A549 (cell line): Measurements from ENCODE around the gene LMO1. TPM values are rescaled to one million over a fixed set of nuclear protein-coding genes. Genes with fewer than 3 reads are reported as not detected.

Experiments
- ATAC-seq, 2 experiments: fragments of 200-7000 bp in 1 of 2; fragments of >200 bp in 1 of 2; cut with Nextera tagmentation in 1 of 2; cut with Tn5 transposase in 1 of 2; 3 replicates each; pipeline versions ENCODE4 v1.8.0 to v1.9.1; 2018 to 2020; ENCODE audit warnings: mild to moderate bottlenecking in 1 of 2, moderate library complexity in 1 of 2
- CTCF ChIA-PET: fragments of 300-600 bp; sonication (Branson Sonifier 250); formaldehyde crosslinking; extraction: SDS; loops from one replicate; lab custom pipeline; 2021; ENCODE audit warnings: antibody characterized with exemption, inconsistent platforms; lab: Yijun Ruan, JAX
- POLR2A ChIA-PET: fragments of 350-600 bp; formaldehyde crosslinking; extraction: SDS; loops from one replicate; lab custom pipeline; 2021; ENCODE audit warnings: antibody characterized with exemption, inconsistent platforms; lab: Yijun Ruan, JAX
- DNase-seq, 2 experiments: peaks; one replicate each; pipeline versions ENCODE4 v3.0.0 to v3.0.0-alpha.2; 2011 to 2016; ENCODE audit warnings: low read depth in 1 of 2, low spot score in 1 of 2
- FAIRE-seq: peaks from 2 replicates; lab custom pipeline; 2011; peaks lifted over from hg19 to GRCh38; lab: Jason Lieb, UNC
- H3K27ac ChIP-seq, 2 experiments: fragments of >200 bp; sonication (Bioruptor Twin); formaldehyde crosslinking; 3 replicates each; pipeline ENCODE4 v1.5.1; 2016 to 2017
- H3K4me1 ChIP-seq: fragments of >200 bp; sonication (Bioruptor Twin); formaldehyde crosslinking; 3 replicates; pipeline ENCODE4 v1.6.1; 2016
- H3K4me2 ChIP-seq: fragments of >200 bp; sonication (Bioruptor Twin); formaldehyde crosslinking; 3 replicates; pipeline ENCODE4 v1.6.1; 2016
- H3K4me3 ChIP-seq: fragments of >200 bp; sonication (Bioruptor Twin); formaldehyde crosslinking; 3 replicates; pipeline ENCODE4 v1.5.1; 2016
- H3K9me3 ChIP-seq: fragments of >200 bp; sonication (Bioruptor Twin); formaldehyde crosslinking; 3 replicates; pipeline ENCODE4 v1.6.1; 2016
- BHLHE40 ChIP-seq: IDR thresholded peaks from 2 replicates; pipeline ENCODE4 v1.6.1; 2012; ENCODE audit warnings: low read depth, low read length, inconsistent platforms
- CEBPB ChIP-seq, 2 experiments: fragments of >200 bp in 1 of 2; sonication (Bioruptor Twin) in 1 of 2; formaldehyde crosslinking in 1 of 2; IDR thresholded peaks; 2 replicates each; pipeline ENCODE4 v1.6.1; 2012 to 2016
- EHMT2 ChIP-seq: fragments of 200-600 bp; sonication (generic); IDR thresholded peaks from 2 replicates; pipeline ENCODE4 v1.6.1; 2016; ENCODE audit warnings: antibody characterized with exemption, low read depth, mild to moderate bottlenecking, moderate library complexity
- ESRRA ChIP-seq: fragments of 150-350 bp; IDR thresholded peaks from 2 replicates; pipeline ENCODE4 v1.6.1; 2014; ENCODE audit warnings: mild to moderate bottlenecking, low read length, borderline replicate concordance
- FOXS1 ChIP-seq: fragments of 250-450 bp; sonication (Bioruptor Pico); IDR thresholded peaks from 2 replicates; pipeline ENCODE4 v1.5.0; 2020; ENCODE audit warnings: mild to moderate bottlenecking, moderate library complexity
- HEYL ChIP-seq: fragments of 250-450 bp; sonication (Bioruptor Pico); IDR thresholded peaks from 2 replicates; pipeline ENCODE4 v1.8.0; 2021; ENCODE audit warnings: mild to moderate bottlenecking, moderate library complexity
- HOXB13 ChIP-seq: fragments of 250-450 bp; sonication (Bioruptor Pico); IDR thresholded peaks from 2 replicates; pipeline ENCODE4 v1.5.0; 2020; ENCODE audit warnings: low read depth, mild to moderate bottlenecking, moderate library complexity
- HOXB5 ChIP-seq: fragments of 250-450 bp; sonication (Bioruptor Pico); IDR thresholded peaks from 2 replicates; pipeline ENCODE4 v1.5.0; 2020; ENCODE audit warnings: mild to moderate bottlenecking, moderate library complexity
- JUN ChIP-seq, 2 experiments: fragments of >200 bp; sonication (Bioruptor Twin); formaldehyde crosslinking; IDR thresholded peaks; 2 replicates in 1 of 2; 3 replicates in 1 of 2; pipeline ENCODE4 v1.6.1; 2016 to 2017
- MAZ ChIP-seq: fragments of 150-350 bp; IDR thresholded peaks from 2 replicates; pipeline ENCODE4 v1.6.1; 2014; ENCODE audit warnings: antibody characterized with exemption, low read depth, low read length, borderline replicate concordance
- NPAS2 ChIP-seq: fragments of 250-450 bp; sonication (Bioruptor Pico); IDR thresholded peaks from 2 replicates; pipeline ENCODE4 v1.8.0; 2022; ENCODE audit warnings: mild to moderate bottlenecking, moderate library complexity, borderline replicate concordance
- PHF8 ChIP-seq: fragments of 200-600 bp; sonication (generic); IDR thresholded peaks from 2 replicates; pipeline ENCODE4 v1.6.1; 2016; ENCODE audit warnings: low read depth, mild to moderate bottlenecking, antibody characterized with exemption, moderate library complexity, borderline replicate concordance
- RCOR1 ChIP-seq: fragments of 150-350 bp; IDR thresholded peaks from 2 replicates; pipeline ENCODE4 v1.6.1; 2014; ENCODE audit warnings: antibody characterized with exemption, low read length, low read depth
- RFX5 ChIP-seq: fragments of 450-650 bp; IDR thresholded peaks from 2 replicates; pipeline ENCODE4 v1.7.1; 2014; ENCODE audit warnings: antibody characterized with exemption, mild to moderate bottlenecking, moderate library complexity
- SMC3 ChIP-seq: fragments of >200 bp; sonication (Bioruptor Twin); formaldehyde crosslinking; IDR thresholded peaks from 3 replicates; pipeline ENCODE4 v1.6.1; 2018; ENCODE audit warnings: inconsistent platforms
- SREBF2 ChIP-seq: fragments of 450-650 bp; IDR thresholded peaks from 2 replicates; pipeline ENCODE4 v1.6.1; 2014; ENCODE audit warnings: mild to moderate bottlenecking, moderate library complexity
- ZC3H11A ChIP-seq: fragments of 450-650 bp; IDR thresholded peaks from 2 replicates; pipeline ENCODE4 v1.6.1; 2014; ENCODE audit warnings: antibody characterized with exemption, mild to moderate bottlenecking
- ZFP36 ChIP-seq: fragments of 450-650 bp; IDR thresholded peaks from 2 replicates; pipeline ENCODE4 v1.6.1; 2014; ENCODE audit warnings: borderline replicate concordance; ENCODE audit not compliant: partially characterized antibody
- ZSCAN20 ChIP-seq: fragments of 250-450 bp; sonication (Bioruptor Pico); IDR thresholded peaks from 2 replicates; pipeline ENCODE4 v1.8.0; 2022; ENCODE audit warnings: mild to moderate bottlenecking, moderate library complexity
- WGBS: methylation state at CpG from one replicate; pipeline ENCODE4 v1.1.6; 2017; ENCODE audit errors: missing lambda C conversion rate; 5-methylcytosine and 5-hydroxymethylcytosine counted together
- polyA plus RNA-seq, 4 experiments: library from polyadenylated mRNA; depleted of rRNA in 3 of 4; stranded (reverse); fragments of >200 nt; fragmentation: RNase III in 1 of 4; extraction: RNeasy Plus Mini Kit Qiagen cat#74134 plus additional on column Dnase treatment in 1 of 4; gene quantifications; 2 replicates in 3 of 4; 3 replicates in 1 of 4; pipeline ENCODE4 v1.2.3, GENCODE V29; 2011 to 2017
- TF ChIP-seq, protein P1 (sequence below): IDR thresholded peaks from 2 replicates; pipeline ENCODE4 v1.6.1; 2012
- TF ChIP-seq, protein P2 (sequence below): fragments of >200 bp; sonication (Bioruptor Twin); formaldehyde crosslinking; IDR thresholded peaks from 2 replicates; pipeline ENCODE4 v1.6.1; 2016
- TF ChIP-seq, protein P3 (sequence below): fragments of 250-450 bp; sonication (Bioruptor Pico); IDR thresholded peaks from 2 replicates; pipeline ENCODE4 v1.5.0; 2021; ENCODE audit warnings: mild to moderate bottlenecking, moderate library complexity, borderline replicate concordance
- TF ChIP-seq, protein P4 (sequence below): fragments of 150-350 bp; IDR thresholded peaks from 2 replicates; pipeline ENCODE4 v1.6.1; 2014; ENCODE audit warnings: low read depth, mild to moderate bottlenecking, low read length

Gene LMO1
- polyA plus RNA-seq, 2 of the 4 experiments (the other 2 are of a cell fraction) = 0.18 to 2.7 TPM

DNA sequence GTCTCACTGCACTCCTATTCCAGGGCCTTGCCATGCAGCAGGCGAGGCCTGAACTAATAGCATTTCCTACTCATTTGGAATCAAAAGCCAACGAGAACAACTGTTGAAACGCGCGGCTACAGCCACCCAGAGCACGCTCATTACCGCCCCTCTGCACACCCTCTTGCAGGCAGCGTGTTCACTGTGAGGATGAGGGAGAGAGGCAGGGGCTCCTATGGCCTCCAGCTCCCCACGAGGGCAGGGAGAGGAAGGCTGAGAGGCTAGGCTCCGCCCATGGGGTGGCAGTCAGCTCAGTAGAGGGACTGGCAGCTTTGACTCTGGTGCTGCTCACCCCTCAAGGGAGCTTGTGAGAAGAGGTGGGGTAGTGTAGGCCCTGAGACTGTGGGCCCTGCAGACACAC, 26.2 kb downstream of the LMO1 start:
- no peak for ATAC-seq
- TF ChIP-seq JUN (IDR thresholded peaks at IDR 0.05) = no peak
- no peak for TF ChIP-seq PHF8
- TF ChIP-seq EHMT2 = no peak
- TF ChIP-seq BHLHE40 = no peak
- TF ChIP-seq, protein P1, sequence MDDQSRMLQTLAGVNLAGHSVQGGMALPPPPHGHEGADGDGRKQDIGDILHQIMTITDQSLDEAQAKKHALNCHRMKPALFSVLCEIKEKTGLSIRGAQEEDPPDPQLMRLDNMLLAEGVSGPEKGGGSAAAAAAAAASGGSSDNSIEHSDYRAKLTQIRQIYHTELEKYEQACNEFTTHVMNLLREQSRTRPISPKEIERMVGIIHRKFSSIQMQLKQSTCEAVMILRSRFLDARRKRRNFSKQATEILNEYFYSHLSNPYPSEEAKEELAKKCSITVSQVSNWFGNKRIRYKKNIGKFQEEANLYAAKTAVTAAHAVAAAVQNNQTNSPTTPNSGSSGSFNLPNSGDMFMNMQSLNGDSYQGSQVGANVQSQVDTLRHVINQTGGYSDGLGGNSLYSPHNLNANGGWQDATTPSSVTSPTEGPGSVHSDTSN = no peak
- no peak for TF ChIP-seq SREBF2
- TF ChIP-seq RFX5 = no peak
- no peak for TF ChIP-seq ESRRA
- TF ChIP-seq, protein P2, sequence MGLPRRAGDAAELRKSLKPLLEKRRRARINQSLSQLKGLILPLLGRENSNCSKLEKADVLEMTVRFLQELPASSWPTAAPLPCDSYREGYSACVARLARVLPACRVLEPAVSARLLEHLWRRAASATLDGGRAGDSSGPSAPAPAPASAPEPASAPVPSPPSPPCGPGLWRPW = no peak
- TF ChIP-seq CEBPB (IDR thresholded peaks at IDR 0.05) = no peak
- Histone ChIP-seq H3K4me3 (no peak overlapping the region), H3K27ac (no peak overlapping the region), H3K4me1 (peaks cover 23% of the 10 kb centered on the region), H3K9me3 (no peaks in the 10 kb centered on the region), H3K4me2 (no peak overlapping the region)
- ChIA-PET CTCF (interaction anchor here (0.6 to 5.8 kb wide), 4 partner anchors 18 to 330 kb away, joined by 3 to 38 read pairs (median 7); partner anchors contain the start of gene LMO1), POLR2A (no interaction called here)
- FAIRE-seq = no peak
- DNase-seq = no peak
- WGBS = 82% methylated on average over 10 of the region's 10 CpGs

DNA sequence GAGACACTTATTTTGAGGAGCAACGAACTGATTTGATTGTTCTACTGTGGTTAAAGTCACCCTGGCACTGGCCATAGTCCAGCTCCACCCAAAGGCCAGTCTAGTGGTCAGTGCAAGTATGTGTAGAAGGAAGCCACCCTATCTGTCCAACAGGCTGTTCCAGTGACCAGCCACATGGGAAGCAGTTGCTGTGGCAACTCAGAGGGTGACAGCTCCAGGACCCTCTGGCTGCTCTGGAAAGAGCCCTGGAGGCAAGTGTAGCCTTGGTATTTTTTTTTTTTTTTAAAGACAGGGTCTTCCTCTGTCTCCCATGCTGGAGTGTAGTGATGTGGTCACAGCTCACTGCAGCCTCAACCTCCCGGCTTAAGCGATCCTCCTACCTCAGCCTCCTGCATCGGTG, 27.8 kb downstream of the LMO1 start:
- DNase-seq = no peak
- Histone ChIP-seq H3K4me2 (no peak overlapping the region), H3K9me3 (no peaks in the 10 kb centered on the region), H3K4me3 (no peak overlapping the region), H3K4me1 (peaks cover 23% of the 10 kb centered on the region), H3K27ac (peak overlapping the region in 1 of 2 experiments; percentile 22; a peak in 1 of 6 replicates)
- ChIA-PET POLR2A (no interaction called here), CTCF (interaction anchor here (0.7 to 5.8 kb wide), 5 partner anchors 11 to 28 kb away, joined by 3 to 38 read pairs (median 8); partner anchors contain the start of gene LMO1)
- ATAC-seq = no peak
- FAIRE-seq = no peak
- TF ChIP-seq ZC3H11A (no peak), RCOR1 (no peak), ZSCAN20 (CRISPR knock-in tag) (no peak), JUN (IDR thresholded peaks at IDR 0.05) (no peak), SMC3 (no peak), ZFP36 (no peak), MAZ (no peak), HOXB13 (CRISPR knock-in tag) (no peak), HOXB5 (CRISPR knock-in tag) (no peak), HEYL (no peak), NPAS2 (CRISPR knock-in tag) (no peak), FOXS1 (no peak)
- TF ChIP-seq, protein P3, sequence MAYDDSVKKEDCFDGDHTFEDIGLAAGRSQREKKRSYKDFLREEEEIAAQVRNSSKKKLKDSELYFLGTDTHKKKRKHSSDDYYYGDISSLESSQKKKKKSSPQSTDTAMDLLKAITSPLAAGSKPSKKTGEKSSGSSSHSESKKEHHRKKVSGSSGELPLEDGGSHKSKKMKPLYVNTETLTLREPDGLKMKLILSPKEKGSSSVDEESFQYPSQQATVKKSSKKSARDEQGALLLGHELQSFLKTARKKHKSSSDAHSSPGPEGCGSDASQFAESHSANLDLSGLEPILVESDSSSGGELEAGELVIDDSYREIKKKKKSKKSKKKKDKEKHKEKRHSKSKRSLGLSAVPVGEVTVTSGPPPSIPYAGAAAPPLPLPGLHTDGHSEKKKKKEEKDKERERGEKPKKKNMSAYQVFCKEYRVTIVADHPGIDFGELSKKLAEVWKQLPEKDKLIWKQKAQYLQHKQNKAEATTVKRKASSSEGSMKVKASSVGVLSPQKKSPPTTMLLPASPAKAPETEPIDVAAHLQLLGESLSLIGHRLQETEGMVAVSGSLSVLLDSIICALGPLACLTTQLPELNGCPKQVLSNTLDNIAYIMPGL (CRISPR knock-in tag) = no peak
- TF ChIP-seq, protein P4, sequence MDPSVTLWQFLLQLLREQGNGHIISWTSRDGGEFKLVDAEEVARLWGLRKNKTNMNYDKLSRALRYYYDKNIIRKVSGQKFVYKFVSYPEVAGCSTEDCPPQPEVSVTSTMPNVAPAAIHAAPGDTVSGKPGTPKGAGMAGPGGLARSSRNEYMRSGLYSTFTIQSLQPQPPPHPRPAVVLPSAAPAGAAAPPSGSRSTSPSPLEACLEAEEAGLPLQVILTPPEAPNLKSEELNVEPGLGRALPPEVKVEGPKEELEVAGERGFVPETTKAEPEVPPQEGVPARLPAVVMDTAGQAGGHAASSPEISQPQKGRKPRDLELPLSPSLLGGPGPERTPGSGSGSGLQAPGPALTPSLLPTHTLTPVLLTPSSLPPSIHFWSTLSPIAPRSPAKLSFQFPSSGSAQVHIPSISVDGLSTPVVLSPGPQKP = no peak
- WGBS = 78% methylated on average over 4 of the region's 4 CpGs
